Coronary artery (tissue), 2 donors: ENCODE results near the gene MAP3K5.

Experiments used
- DNase-seq: peaks from one replicate; pipeline ENCODE4 v3.0.0-alpha.2; 2017; ENCODE audit warnings: low spot score
- H3K27ac ChIP-seq, 2 donors: fragments of 200-600 bp; sonication (generic); one replicate each; pipeline ENCODE4 v1.5.1; 2016 to 2019
- H3K4me3 ChIP-seq: fragments of 200-600 bp; sonication (generic); 2 replicates; pipeline ENCODE4 v1.5.1; 2016; ENCODE audit warnings: mild to moderate bottlenecking, moderate library complexity
- TF ChIP-seq, protein P1 (sequence below): fragments of 200-600 bp; sonication (generic); IDR thresholded peaks from one replicate; pipeline ENCODE4 v1.5.1; 2019; ENCODE audit warnings: antibody characterized with exemption

The MAP3K5 gene

DNA sequence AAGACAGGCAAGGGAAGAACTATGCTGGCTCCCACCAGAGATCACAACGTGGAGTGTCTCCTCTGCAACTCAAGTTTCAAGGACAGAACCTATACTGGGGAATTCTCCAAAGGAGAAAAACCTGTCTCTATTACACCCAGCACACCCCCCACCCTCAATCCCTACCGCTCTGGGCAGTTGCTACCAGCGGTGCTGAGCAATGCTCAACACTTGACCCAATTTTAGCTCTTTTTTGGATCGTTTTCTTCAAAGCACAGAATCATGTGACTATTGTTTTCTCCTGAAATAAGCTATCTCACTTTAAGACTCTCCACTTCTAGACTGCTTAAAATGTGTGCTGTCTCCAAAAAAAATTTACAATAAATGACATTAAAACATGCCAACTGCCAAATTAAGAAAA is 265.3 kb downstream of the MAP3K5 start:
- Histone ChIP-seq H3K4me3 (no peak overlapping the region), H3K27ac (no peak overlapping the region)

DNA sequence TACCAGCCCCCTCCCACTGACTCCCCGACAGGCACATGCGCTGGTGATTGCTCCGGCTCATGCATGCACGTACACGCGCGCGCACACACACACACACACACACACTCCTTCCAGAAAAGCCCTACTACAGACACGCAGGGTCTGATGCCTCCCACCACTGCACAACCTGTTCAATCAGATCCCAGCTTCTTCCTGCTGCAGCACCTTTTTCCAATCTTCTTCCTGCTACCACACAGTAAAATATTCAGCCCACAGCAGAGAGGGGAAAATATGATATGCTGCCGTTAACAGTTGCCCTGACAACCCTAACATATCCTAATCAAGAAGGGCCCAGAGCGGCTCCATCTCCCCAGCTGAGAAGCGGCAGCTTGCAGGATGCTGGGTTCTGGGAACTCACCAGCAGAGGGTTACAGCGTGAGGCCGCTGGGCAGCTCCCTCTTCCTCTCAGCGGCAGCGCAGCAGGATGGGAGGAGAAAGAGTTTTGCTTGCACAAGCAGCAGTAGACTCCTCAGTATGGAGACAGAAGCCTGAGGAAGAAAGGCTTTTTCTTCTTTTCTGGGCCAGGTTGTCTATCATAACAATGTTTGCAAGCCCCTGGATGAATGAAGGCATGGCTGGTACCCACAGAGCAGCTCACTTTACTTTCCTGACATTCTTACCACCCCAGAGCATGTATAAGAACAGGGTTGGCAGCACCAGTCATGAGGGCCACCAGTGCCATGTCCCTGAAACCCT is 265.9 kb downstream of the MAP3K5 start:
- H3K4me3 ChIP-seq = no peak overlapping the region
- TF ChIP-seq, protein P1, sequence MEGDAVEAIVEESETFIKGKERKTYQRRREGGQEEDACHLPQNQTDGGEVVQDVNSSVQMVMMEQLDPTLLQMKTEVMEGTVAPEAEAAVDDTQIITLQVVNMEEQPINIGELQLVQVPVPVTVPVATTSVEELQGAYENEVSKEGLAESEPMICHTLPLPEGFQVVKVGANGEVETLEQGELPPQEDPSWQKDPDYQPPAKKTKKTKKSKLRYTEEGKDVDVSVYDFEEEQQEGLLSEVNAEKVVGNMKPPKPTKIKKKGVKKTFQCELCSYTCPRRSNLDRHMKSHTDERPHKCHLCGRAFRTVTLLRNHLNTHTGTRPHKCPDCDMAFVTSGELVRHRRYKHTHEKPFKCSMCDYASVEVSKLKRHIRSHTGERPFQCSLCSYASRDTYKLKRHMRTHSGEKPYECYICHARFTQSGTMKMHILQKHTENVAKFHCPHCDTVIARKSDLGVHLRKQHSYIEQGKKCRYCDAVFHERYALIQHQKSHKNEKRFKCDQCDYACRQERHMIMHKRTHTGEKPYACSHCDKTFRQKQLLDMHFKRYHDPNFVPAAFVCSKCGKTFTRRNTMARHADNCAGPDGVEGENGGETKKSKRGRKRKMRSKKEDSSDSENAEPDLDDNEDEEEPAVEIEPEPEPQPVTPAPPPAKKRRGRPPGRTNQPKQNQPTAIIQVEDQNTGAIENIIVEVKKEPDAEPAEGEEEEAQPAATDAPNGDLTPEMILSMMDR = no peak
- no peak overlapping the region for H3K27ac ChIP-seq
- DNase-seq = no peak

More for the DNA sequence above, 265.3 kb downstream of the MAP3K5 start:
- no peak for DNase-seq
- TF ChIP-seq, protein P1 = no peak

DNA sequence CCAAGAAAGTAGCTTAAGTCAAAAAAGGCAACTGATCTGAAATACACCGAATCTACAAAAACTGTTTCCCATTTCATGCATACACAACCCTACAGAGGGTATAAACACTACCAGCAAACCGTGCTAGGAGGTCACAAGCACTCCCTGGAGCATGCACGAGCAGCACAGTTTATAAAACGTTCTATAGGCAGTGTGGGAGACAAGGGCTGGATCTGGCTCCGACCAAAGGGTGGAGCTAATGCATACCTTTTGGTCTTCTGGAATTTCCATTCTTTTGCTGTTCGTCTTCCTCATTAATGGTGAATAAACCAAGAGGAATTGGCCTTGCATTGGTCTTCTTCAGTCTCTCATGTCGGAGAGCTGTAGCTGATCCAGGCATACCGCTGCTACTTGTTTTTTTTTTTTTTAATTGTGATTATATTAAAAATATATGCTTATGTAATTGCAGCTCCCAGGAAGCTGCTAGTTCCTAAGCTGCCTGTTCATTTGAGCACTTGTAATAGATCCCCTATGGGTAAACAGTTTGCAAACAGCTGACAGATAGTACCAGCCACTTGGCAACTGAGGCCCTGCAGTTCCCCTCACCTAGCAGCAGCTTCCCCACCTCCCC is 266.6 kb downstream of the MAP3K5 start:
- H3K27ac ChIP-seq = no peak overlapping the region
- TF ChIP-seq, protein P1 = no peak
- DNase-seq = no peak
- no peak overlapping the region for H3K4me3 ChIP-seq

DNA sequence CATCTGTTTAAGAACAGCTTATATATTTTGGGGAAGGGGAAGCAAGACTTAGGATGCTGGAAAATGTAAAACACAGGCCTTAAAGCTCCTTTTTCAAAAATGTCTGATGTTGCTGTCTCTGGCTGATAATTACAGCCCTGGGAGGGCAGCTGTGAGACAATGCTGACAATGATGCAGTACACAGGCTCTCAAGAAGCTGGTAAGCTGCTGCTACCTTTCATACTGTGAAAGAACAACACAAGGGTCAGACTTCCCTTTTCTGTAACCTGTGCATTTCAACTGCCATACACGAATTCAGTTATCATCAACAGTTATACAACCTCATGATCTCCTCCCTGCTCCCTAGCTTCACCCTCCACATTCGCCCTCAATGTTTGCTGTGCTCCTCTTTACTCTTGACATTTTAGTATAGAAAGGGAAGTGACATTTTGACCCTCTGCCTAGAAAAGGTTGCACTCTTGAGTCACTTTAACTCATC is 267.3 kb downstream of the MAP3K5 start:
- no peak overlapping the region for H3K4me3 ChIP-seq
- no peak overlapping the region for H3K27ac ChIP-seq
- no peak for DNase-seq
- TF ChIP-seq, protein P1 = no peak

DNA sequence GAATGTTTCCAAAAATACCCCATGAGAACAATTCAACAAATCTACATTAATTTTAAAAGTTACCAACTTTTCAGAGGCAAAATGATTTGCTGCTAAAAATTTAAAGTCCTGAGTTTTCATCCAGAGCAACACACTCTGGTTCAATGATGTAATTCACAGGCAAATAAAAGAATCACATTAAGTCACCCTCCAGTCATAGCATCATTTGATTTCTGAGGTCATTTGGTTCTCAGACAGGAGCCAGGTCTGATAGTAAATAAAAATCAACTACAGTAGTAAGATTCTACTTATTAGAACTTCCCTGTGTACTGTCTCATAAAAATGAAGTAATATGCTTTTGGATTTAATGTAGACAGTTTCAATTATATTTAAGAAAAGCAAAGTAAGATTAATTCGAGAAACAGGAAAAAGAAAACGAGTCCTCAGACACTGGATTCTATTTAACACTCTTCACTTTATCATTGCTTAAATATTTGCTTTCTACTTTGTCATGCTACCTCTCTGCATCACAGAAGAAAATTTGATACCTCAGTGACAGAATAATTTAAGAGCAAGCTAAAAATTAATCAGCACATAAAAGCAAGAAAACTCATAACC is 267.8 kb downstream of the MAP3K5 start:
- Histone ChIP-seq H3K4me3 (no peak overlapping the region), H3K27ac (no peak overlapping the region)
- DNase-seq = no peak
- TF ChIP-seq, protein P1 = no peak

DNA sequence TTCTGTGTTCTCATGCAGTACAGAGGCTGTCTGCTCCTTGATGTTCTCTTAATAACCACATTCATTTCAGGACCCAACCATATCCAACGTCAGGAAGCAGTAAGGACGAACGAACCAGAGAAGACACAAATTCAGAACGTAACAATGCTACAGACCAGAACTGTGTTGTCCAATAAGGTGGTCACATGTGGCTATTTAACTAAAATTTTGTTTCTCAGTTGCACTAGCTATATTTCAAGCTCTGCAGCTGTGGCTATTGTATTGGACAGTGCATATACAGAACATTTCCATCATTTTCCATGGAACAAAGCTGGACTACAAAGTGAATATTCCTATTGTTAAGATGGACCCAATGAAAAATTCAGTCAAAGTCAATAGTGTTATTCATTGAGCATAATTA is 269.1 kb downstream of the MAP3K5 start:
- Histone ChIP-seq H3K27ac (no peak overlapping the region), H3K4me3 (no peak overlapping the region)
- TF ChIP-seq, protein P1 = no peak
- no peak for DNase-seq
